Measurements from ENCODE around the gene SLIT1. TPM values are rescaled to one million over a fixed set of nuclear protein-coding genes. Genes with fewer than 3 reads are reported as not detected.

The SLIT1 gene
- total RNA-seq, 1 experiment from 2014 or later: not detected

DNA sequence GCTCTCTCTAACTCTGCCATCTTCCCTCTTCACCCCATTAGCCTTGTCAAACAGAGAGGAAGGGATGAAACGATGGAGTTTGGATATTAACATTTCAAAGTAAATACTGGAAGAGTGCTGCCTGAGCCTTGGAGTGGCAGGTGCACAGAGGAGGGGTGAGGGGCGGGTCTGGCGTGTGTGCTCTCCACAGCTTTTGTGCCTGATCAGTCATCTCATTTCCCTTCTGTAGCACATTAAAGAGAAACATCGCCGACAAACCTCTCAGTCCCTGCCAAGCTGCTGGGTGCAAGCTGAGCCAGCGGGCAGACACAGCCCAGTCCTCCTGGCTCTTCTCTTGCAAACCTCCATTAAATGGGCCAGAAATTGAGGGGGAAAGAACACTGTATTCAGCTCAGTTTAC lies 76.2 kb downstream of the SLIT1 start:
- ChIA-PET CTCF (interaction anchor here (0.6 kb wide), 1 partner anchor 549 kb away, joined by 4 read pairs; no protein-coding TSS in a partner anchor), POLR2A (no interaction called here)
- intact Hi-C loops (cut with micrococcal nuclease): no loop called here
- Mint-ChIP-seq H3K36me3 (ENCODE audit: insufficient read depth, unreplicated experiment) (no peaks in the 10 kb centered on the region), H3K4me1 (ENCODE audit: insufficient read depth, unreplicated experiment) (no peaks in the 10 kb centered on the region), H3K27ac (ENCODE audit: low read depth, unreplicated experiment) (no peak overlapping the region), H3K27me3 (ENCODE audit: insufficient read depth, unreplicated experiment) (peaks cover 78% of the 10 kb centered on the region), H3K9me3 (ENCODE audit: unreplicated experiment) (no peaks in the 10 kb centered on the region), H3K4me3 (ENCODE audit: unreplicated experiment) (no peak overlapping the region)
- no peak for DNase-seq (ENCODE audit: unreplicated experiment)
- no peak for TF ChIP-seq CTCF (IDR thresholded peaks at IDR 0.05; ENCODE audit: unreplicated experiment)
- no TSS peak for BruUV-seq (replicated peaks)

DNA sequence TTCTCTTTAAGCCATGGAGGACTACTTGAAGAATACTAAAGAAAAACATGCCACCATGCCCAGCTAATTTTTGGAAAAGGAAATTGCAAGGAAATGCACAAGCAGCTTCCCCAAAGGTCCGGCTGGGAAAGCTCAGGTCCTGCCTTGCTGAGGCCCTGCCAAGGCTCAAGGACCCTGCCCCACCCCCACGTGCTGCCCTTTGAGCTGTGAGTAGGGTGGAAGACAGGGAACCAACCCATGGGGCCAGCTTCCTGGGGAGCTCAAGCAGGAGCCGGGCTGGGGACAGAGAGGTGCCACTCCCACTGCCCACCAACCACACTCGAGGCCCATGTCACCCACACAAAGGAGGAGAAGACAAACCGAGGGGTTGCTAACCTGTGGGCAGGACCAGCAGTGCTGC lies 78.2 kb downstream of the SLIT1 start:
- intact Hi-C loops (cut with micrococcal nuclease): no loop called here
- ChIA-PET POLR2A (interaction anchor here (0.6 kb wide), 1 partner anchor 26 kb away, joined by 3 read pairs; no protein-coding TSS in a partner anchor), CTCF (interaction anchor here (0.7 to 2.3 kb wide), 4 partner anchors 9 to 103 kb away, joined by 3 to 10 read pairs (median 6); no protein-coding TSS in a partner anchor)
- no peak for DNase-seq (ENCODE audit: unreplicated experiment)
- Mint-ChIP-seq H3K27ac (ENCODE audit: low read depth, unreplicated experiment) (no peak overlapping the region), H3K27me3 (ENCODE audit: insufficient read depth, unreplicated experiment) (peaks cover 92% of the 10 kb centered on the region), H3K9me3 (ENCODE audit: unreplicated experiment) (no peaks in the 10 kb centered on the region), H3K36me3 (ENCODE audit: insufficient read depth, unreplicated experiment) (no peaks in the 10 kb centered on the region), H3K4me3 (ENCODE audit: unreplicated experiment) (no peak overlapping the region), H3K4me1 (ENCODE audit: insufficient read depth, unreplicated experiment) (no peaks in the 10 kb centered on the region)
- BruUV-seq (replicated peaks): no TSS peak
- no peak for TF ChIP-seq CTCF (IDR thresholded peaks at IDR 0.05; ENCODE audit: unreplicated experiment)

- Mint-ChIP-seq H3K27ac (ENCODE audit: low read depth, unreplicated experiment) (no peak overlapping the region), H3K9me3 (ENCODE audit: unreplicated experiment) (no peaks in the 10 kb centered on the region), H3K4me3 (ENCODE audit: unreplicated experiment) (no peak overlapping the region), H3K4me1 (ENCODE audit: insufficient read depth, unreplicated experiment) (no peaks in the 10 kb centered on the region), H3K27me3 (ENCODE audit: insufficient read depth, unreplicated experiment) (peaks cover 90% of the 10 kb centered on the region), H3K36me3 (ENCODE audit: insufficient read depth, unreplicated experiment) (no peaks in the 10 kb centered on the region)
- no peak for DNase-seq (ENCODE audit: unreplicated experiment)
- TF ChIP-seq CTCF (IDR thresholded peaks at IDR 0.05; ENCODE audit: unreplicated experiment): no peak
- intact Hi-C loops (cut with micrococcal nuclease): no loop called here
- BruUV-seq (replicated peaks): no TSS peak
- CTCF ChIA-PET: interaction anchor here (0.5 to 2.3 kb wide), 4 partner anchors 10 to 105 kb away, joined by 3 to 10 read pairs (median 5); no protein-coding TSS in a partner anchor
- POLR2A ChIA-PET: no interaction called here
Measured at GRCh38 chr10:97106207-97106606, 79.6 kb downstream of the SLIT1 start.

DNA sequence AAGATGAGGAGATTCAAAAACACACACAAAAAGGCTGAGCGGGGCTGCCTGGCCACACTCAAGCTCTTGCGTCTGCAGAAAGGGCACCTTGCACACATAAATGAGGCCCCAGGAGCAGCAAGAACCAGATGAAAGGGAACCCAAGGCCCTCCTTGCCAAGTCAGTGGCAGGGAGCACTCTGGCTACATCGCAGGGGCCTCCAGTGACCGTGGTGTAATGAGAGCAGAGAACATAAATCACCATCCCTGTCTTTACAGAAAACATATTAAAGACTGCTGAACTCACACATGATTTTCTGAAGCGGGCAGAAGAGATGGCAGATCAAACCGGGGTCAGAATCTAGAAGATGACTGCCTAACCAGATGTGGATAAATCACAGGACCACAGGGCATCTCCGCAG lies 80.5 kb downstream of the SLIT1 start:
- H3K9me3 Mint-ChIP-seq (ENCODE audit: unreplicated experiment): no peaks in the 10 kb centered on the region
- no peak for TF ChIP-seq CTCF (IDR thresholded peaks at IDR 0.05; ENCODE audit: unreplicated experiment)
- peaks cover 83% of the 10 kb centered on the region for H3K27me3 Mint-ChIP-seq (ENCODE audit: insufficient read depth, unreplicated experiment)
- H3K4me1 Mint-ChIP-seq (ENCODE audit: insufficient read depth, unreplicated experiment): no peaks in the 10 kb centered on the region
- ChIA-PET CTCF (interaction anchor here (1.1 kb wide), 1 partner anchor 105 kb away, joined by 3 read pairs; no protein-coding TSS in a partner anchor), POLR2A (no interaction called here)
- BruUV-seq (replicated peaks): no TSS peak
- intact Hi-C loops (cut with micrococcal nuclease): no loop called here
- H3K36me3 Mint-ChIP-seq (ENCODE audit: insufficient read depth, unreplicated experiment): no peaks in the 10 kb centered on the region
- no peak for DNase-seq (ENCODE audit: unreplicated experiment)
- H3K4me3 Mint-ChIP-seq (ENCODE audit: unreplicated experiment): no peak overlapping the region
- H3K27ac Mint-ChIP-seq (ENCODE audit: low read depth, unreplicated experiment): no peak overlapping the region

Measured in MCF 10A (cell line).